ENCODE results near the gene NLGN2.

The NLGN2 gene

GRCh38 chr17:7391307-7391706 is 16.3 kb upstream of the NLGN2 start:
- TF ChIP-seq, protein P1, sequence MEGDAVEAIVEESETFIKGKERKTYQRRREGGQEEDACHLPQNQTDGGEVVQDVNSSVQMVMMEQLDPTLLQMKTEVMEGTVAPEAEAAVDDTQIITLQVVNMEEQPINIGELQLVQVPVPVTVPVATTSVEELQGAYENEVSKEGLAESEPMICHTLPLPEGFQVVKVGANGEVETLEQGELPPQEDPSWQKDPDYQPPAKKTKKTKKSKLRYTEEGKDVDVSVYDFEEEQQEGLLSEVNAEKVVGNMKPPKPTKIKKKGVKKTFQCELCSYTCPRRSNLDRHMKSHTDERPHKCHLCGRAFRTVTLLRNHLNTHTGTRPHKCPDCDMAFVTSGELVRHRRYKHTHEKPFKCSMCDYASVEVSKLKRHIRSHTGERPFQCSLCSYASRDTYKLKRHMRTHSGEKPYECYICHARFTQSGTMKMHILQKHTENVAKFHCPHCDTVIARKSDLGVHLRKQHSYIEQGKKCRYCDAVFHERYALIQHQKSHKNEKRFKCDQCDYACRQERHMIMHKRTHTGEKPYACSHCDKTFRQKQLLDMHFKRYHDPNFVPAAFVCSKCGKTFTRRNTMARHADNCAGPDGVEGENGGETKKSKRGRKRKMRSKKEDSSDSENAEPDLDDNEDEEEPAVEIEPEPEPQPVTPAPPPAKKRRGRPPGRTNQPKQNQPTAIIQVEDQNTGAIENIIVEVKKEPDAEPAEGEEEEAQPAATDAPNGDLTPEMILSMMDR (IDR thresholded peaks at IDR 0.05; ENCODE audit: borderline replicate concordance, control extremely low read depth, extremely low read depth, insufficient read depth, missing control alignments) = no peak
- in situ Hi-C loops (cut with MboI; ENCODE audit: low sequenced_read_pairs, unreplicated experiment) = no loop called here
- no peak for DNase-seq (ENCODE audit: low spot score)

DNA sequence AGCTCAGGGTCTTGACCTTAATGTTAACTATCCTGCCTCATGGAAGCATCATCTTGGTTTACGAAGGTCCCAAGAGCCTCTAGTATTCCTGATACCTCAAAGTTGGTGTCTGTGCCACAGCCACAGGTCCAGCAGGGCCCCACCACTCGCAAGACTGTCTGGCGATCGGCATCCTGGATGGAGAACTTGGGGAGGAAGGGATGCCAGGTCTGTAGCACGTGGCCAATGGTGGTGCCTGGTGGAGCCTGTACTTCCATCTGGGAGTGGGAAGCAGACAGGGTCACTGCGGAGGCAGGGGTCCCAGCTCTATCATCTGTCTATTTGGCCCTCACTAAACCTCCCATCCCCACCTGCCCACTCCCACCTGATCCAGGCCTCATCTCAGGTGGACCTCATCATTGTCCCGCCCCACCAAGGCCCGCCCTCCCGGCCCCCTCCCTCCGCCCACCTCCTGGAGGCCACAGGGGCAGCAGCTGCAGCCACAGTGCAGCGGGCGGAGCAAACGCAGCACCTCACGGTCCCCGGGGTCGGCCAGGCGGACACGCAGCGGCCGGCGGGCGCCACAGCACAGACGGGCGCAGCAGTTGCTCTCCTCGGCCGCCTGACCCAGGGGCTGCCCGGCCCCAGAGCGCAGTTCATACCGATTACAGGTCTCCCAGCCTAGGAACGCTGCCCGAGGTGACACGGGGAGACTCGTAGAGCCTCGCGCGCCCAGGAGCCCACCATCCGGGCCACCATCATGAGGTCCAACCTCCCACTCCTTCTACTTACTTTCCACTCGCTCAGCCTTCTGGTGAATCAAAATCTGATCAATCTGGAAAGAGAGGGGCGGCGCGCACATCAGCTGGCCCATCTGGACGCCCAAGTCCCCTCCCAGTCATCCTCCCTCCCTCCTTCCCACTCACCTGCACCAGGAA is 14.7 kb upstream of the NLGN2 start:
- no peak for DNase-seq (ENCODE audit: low spot score)
- TF ChIP-seq, protein P1 (IDR thresholded peaks at IDR 0.05; ENCODE audit: borderline replicate concordance, control extremely low read depth, extremely low read depth, insufficient read depth, missing control alignments) = no peak
- in situ Hi-C loops (cut with MboI; ENCODE audit: low sequenced_read_pairs, unreplicated experiment) = no loop called here

DNA sequence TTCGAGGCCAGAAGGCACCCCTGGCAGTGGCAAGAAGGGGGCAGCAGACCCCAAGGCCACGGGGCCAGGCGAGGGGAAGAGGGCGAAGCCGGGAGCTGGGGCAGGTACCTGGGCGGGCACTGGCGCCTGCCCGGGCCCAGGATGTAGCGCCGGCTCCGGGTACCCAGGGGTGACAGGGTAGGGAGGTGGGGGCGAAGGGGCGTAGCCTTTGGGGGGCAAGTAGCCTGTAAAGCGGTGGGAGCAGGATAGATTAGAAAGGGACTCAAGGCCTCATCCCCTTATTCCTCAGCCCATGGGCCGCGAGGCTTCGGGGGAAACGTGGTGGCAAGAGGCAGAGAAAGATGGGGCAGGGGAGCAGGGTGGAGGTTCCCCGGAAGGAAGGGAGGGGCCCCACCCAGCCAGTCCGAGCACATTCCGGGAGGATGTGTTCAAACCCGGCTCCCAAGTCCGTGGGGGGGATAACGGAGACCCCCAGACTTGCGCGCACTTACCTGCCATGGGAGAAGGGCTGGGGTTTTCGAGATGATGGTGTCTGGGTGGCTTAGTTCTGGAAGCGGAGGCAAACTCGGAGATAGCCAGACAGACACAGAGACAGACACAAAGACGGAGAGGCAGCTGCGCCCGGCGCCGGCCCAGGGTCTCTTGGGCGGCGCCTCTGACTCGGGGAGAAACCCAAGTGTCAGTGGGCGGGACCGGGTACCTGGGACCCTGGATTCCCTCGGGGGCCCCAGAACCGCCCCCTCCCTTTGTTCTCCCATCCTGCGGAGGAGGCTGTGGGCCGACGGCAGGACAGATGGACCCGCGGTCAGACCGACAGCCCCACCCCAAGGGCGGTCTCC is 13.8 kb upstream of the NLGN2 start:
- peak; percentile 82 for DNase-seq (ENCODE audit: low spot score)
- in situ Hi-C loops (cut with MboI; ENCODE audit: low sequenced_read_pairs, unreplicated experiment) = no loop called here
- TF ChIP-seq, protein P1 (IDR thresholded peaks at IDR 0.05; ENCODE audit: borderline replicate concordance, control extremely low read depth, extremely low read depth, insufficient read depth, missing control alignments) = peak; percentile 14

GRCh38 chr17:7394452-7395191 is 13.0 kb upstream of the NLGN2 start, which contains the start of gene PLSCR3:
TSS of gene PLSCR3 (minus strand) at chr17:7394525. CDS start at chr17:7394110, 415 bp downstream.
- peak; percentile 97 for DNase-seq (ENCODE audit: low spot score)
- in situ Hi-C loops (cut with MboI; ENCODE audit: low sequenced_read_pairs, unreplicated experiment) = no loop called here
- TF ChIP-seq, protein P1 (IDR thresholded peaks at IDR 0.05; ENCODE audit: borderline replicate concordance, control extremely low read depth, extremely low read depth, insufficient read depth, missing control alignments) = peak; percentile 35

GRCh38 chr17:7396147-7396546 is 11.5 kb upstream of the NLGN2 start:
- in situ Hi-C loops (cut with MboI; ENCODE audit: low sequenced_read_pairs, unreplicated experiment) = no loop called here
- no peak for DNase-seq (ENCODE audit: low spot score)
- TF ChIP-seq, protein P1 (IDR thresholded peaks at IDR 0.05; ENCODE audit: borderline replicate concordance, control extremely low read depth, extremely low read depth, insufficient read depth, missing control alignments) = no peak

DNA sequence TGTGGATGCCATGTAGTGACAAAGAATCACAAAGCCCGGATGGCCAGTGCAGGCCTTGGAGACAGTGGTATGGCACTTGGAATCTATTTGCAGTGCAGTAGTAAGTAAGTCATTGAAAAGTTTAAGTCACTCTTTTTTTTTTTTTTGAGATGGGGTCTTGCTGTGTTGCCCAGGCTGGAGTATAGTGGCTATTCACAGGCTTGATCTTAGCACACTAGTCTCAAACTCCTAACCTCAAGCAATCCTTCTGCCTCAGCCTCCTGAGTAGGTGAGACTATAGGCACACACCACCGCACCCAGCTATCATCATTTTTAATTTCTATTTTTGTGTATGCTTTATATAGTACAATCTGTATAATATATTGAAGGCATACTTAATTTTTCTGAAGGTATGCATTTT is 9.0 kb upstream of the NLGN2 start:
- TF ChIP-seq, protein P1 (IDR thresholded peaks at IDR 0.05; ENCODE audit: borderline replicate concordance, control extremely low read depth, extremely low read depth, insufficient read depth, missing control alignments) = no peak
- in situ Hi-C loops (cut with MboI; ENCODE audit: low sequenced_read_pairs, unreplicated experiment) = no loop called here
- DNase-seq (ENCODE audit: low spot score) = no peak

Data from GM13976 (cell line).